Measurements from ENCODE around the gene MYEOV.

DNA sequence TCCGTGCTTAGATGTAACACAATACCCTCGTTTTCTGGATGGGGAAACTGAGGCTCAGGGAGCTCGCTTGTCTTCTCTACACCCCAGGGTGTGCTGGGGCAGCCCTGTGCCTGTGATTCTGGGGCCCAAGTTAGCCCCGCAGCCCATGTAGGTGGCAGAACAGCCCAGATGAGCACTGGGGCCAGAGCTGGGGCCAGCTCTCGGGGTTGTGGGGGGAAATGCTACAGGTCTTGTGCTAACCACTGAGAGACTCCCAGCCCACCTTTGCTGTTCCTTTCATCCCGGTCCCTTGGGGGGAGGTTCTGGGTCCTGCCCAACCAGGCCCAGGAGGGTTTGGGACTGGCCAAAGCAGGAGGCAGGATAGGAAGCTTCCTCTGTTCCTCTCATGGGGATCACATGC, 13.5 kb downstream of the MYEOV start:
- TF ChIP-seq, protein P1, sequence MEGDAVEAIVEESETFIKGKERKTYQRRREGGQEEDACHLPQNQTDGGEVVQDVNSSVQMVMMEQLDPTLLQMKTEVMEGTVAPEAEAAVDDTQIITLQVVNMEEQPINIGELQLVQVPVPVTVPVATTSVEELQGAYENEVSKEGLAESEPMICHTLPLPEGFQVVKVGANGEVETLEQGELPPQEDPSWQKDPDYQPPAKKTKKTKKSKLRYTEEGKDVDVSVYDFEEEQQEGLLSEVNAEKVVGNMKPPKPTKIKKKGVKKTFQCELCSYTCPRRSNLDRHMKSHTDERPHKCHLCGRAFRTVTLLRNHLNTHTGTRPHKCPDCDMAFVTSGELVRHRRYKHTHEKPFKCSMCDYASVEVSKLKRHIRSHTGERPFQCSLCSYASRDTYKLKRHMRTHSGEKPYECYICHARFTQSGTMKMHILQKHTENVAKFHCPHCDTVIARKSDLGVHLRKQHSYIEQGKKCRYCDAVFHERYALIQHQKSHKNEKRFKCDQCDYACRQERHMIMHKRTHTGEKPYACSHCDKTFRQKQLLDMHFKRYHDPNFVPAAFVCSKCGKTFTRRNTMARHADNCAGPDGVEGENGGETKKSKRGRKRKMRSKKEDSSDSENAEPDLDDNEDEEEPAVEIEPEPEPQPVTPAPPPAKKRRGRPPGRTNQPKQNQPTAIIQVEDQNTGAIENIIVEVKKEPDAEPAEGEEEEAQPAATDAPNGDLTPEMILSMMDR (IDR thresholded peaks at IDR 0.05) = no peak
- no peak for TF ChIP-seq POLR2A (IDR thresholded peaks at IDR 0.05)

Data from lower leg skin (tissue), 3 donors.